ENCODE measurements around the gene SLC35A4.

DNA sequence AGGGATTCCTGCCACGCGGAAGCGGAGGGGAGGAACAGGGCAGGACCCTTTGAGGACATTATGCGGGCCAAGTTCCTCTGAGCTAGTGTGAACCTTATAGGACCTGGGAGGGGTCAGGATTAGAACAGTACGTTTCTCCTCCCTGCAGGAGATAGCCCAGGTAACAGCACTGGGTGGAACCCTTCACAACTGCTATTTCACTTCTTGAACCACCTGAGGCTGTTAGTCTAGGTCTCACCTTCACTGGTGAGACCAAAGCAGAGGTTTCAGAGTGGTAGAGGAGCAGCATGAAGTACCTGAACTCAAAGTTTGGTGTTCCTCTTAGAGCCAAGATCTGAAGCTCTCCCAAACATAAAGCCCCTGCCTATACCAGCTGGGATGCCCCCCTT is 16.3 kb upstream of the SLC35A4 start:
- TF ChIP-seq EZH2 (IDR thresholded peaks at IDR 0.05; ENCODE audit: insufficient read depth, poor library complexity, severe bottlenecking) (no peak), EZH2phosphoT487 (IDR thresholded peaks at IDR 0.05; ENCODE audit: insufficient read depth, low read depth) (no peak)

Data from GM23248 (cell line).